ENCODE results near the gene MLC1. TPM values are rescaled to one million over a fixed set of nuclear protein-coding genes. Genes with fewer than 3 reads are reported as not detected.

The MLC1 gene
- total and polyA plus RNA-seq, 4 donors: 0.13 to 9.4 (median 0.33) TPM; not detected in 1

DNA sequence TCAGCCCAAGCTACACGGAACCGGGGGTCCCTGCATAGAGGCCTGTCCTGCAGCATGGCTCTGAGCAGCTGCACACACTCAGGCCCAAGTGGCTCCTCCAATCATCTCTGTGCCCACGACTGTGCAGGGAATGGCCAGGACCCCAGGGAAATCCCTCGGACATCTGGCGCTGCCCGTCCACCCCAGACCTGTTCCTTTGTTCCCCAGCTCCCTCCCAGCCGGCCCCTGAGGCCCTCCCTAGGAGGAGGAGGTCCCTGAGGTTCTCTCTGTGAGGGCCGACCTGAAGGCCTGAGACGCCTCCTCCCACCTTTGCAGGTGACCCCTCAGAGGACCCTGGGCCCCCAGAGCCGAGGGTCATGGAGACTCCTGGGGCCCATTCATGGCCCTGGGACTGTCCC is 1.1 kb downstream of the MLC1 start:
- DNase-seq (ENCODE audit: low spot score): no peak
- WGBS: 76% methylated on average over 10 of the region's 10 CpGs
- no peak overlapping the region for H3K27ac ChIP-seq (ENCODE audit: low read depth in 1 of 2, low read length in 2 of 2)
- no peak overlapping the region for H3K9ac ChIP-seq (ENCODE audit: low read depth in 1 of 2, low read length in 2 of 2)
- no peaks in the 10 kb centered on the region for H3K36me3 ChIP-seq (ENCODE audit: control insufficient read depth in 4 of 4, insufficient read depth in 3 of 4, low read depth in 1 of 4, low read length in 3 of 4)
- no peaks in the 10 kb centered on the region for H3K4me1 ChIP-seq (ENCODE audit: control insufficient read depth in 4 of 4, insufficient read depth in 4 of 4, low read length in 3 of 4)
- TF ChIP-seq, protein P1, sequence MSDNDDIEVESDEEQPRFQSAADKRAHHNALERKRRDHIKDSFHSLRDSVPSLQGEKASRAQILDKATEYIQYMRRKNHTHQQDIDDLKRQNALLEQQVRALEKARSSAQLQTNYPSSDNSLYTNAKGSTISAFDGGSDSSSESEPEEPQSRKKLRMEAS (IDR thresholded peaks at IDR 0.05): no peak
- no peak for TF ChIP-seq RXRA (IDR thresholded peaks at IDR 0.05)
- no peak for TF ChIP-seq HNF4A (conservative IDR thresholded peaks at IDR 0.05)
- no peak for TF ChIP-seq SP1 (IDR thresholded peaks at IDR 0.05)
- no peak for TF ChIP-seq CTCF (IDR thresholded peaks at IDR 0.05; ENCODE audit: low read depth, low read length, missing input control)
- no peak for TF ChIP-seq RAD21 (IDR thresholded peaks at IDR 0.05)
- no peak for TF ChIP-seq TAF1 (conservative IDR thresholded peaks at IDR 0.05)
- TF ChIP-seq JUND (IDR thresholded peaks at IDR 0.05): no peak
- no peak for TF ChIP-seq ZBTB33 (IDR thresholded peaks at IDR 0.05)
- TF ChIP-seq, protein P2, sequence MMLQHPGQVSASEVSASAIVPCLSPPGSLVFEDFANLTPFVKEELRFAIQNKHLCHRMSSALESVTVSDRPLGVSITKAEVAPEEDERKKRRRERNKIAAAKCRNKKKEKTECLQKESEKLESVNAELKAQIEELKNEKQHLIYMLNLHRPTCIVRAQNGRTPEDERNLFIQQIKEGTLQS (IDR thresholded peaks at IDR 0.05): no peak
- no peak for TF ChIP-seq YY1 (IDR thresholded peaks at IDR 0.05)
- no peak for TF ChIP-seq NR2F2 (IDR thresholded peaks at IDR 0.05)
- TF ChIP-seq EGR1 (IDR thresholded peaks at IDR 0.05; ENCODE audit: low read depth in 2 of 2): no peak
- TF ChIP-seq GABPA (IDR thresholded peaks at IDR 0.05 in 1 of 2, conservative IDR thresholded peaks at IDR 0.05 in 1 of 2): no peak
- TF ChIP-seq REST (IDR thresholded peaks at IDR 0.05): no peak
- no peak overlapping the region for H3K4me3 ChIP-seq (ENCODE audit: low read depth in 1 of 3, low read length in 3 of 3)
- peaks cover 0 to 2% (median 0%) of the 10 kb centered on the region in 4 donors for H3K27me3 ChIP-seq (ENCODE audit: control insufficient read depth in 4 of 4, insufficient read depth in 4 of 4, low read length in 3 of 4)
- H3K9me3 ChIP-seq (ENCODE audit: control insufficient read depth in 4 of 4, low read length in 3 of 4): no peaks in the 10 kb centered on the region
